Right atrium auricular region (tissue), 2 donors: Measurements from ENCODE around the gene MIX23. TPM values are rescaled to one million over a fixed set of nuclear protein-coding genes. Genes with fewer than 3 reads are reported as not detected.

Experiments
- DNase-seq: peaks from one replicate; pipeline ENCODE4 v3.0.0-alpha.2; 2019; ENCODE audit warnings: low spot score
- H3K27ac ChIP-seq, 2 donors: fragments of 200-600 bp; sonication (generic); 1 replicate in 1 of 2; 2 replicates in 1 of 2; pipeline ENCODE4 v1.5.1; 2016 to 2019
- H3K27me3 ChIP-seq, 2 donors: fragments of 200-600 bp; sonication (generic); one replicate each; pipeline versions ENCODE4 v1.5.1 to v1.6.0; 2017 to 2019
- H3K36me3 ChIP-seq: fragments of 200-600 bp; sonication (generic); one replicate; pipeline ENCODE4 v1.5.1; 2016
- H3K4me1 ChIP-seq, 2 donors: fragments of 200-600 bp; sonication (generic); one replicate each; pipeline versions ENCODE4 v1.5.1 to v1.6.0; 2017 to 2019
- H3K4me3 ChIP-seq, 2 donors: fragments of 200-600 bp; sonication (generic); 1 replicate in 1 of 2; 2 replicates in 1 of 2; pipeline ENCODE4 v1.5.1; 2017 to 2019; ENCODE audit warnings: mild to moderate bottlenecking in 1 of 2, moderate library complexity in 1 of 2
- H3K9me3 ChIP-seq, 2 donors: fragments of 200-600 bp; sonication (generic); one replicate each; pipeline ENCODE4 v1.5.1; 2019
- CTCF ChIP-seq, 2 donors: fragments of 200-600 bp; sonication (generic); IDR thresholded peaks; one replicate each; pipeline ENCODE4 v1.5.1; 2019; ENCODE audit warnings: antibody characterized with exemption in 2 of 2
- total RNA-seq, 2 donors: library from RNA; depleted of rRNA; stranded (reverse); fragments of >200 nt; gene quantifications; one replicate each; pipeline ENCODE4 v1.1.0, GENCODE V29; 2016

MIX23 gene
- total RNA-seq, 2 donors from 2014 or later, result 15.5 to 19.5 TPM

GRCh38 chr3:122392868-122393844 is 10.1 kb upstream of the MIX23 start:
- Histone ChIP-seq H3K9me3 (no peaks in the 10 kb centered on the region), H3K27ac (no peak overlapping the region)
- peak; percentile 40 to 81 for TF ChIP-seq CTCF (IDR thresholded peaks at IDR 0.05)

GRCh38 chr3:122391681-122392446 is 8.8 kb upstream of the MIX23 start:
- H3K27ac ChIP-seq, result no peak overlapping the region
- peaks cover 0 to 27% of the 10 kb centered on the region in 2 donors for H3K4me1 ChIP-seq
- no peak overlapping the region for H3K4me3 ChIP-seq
- H3K9me3 ChIP-seq, result no peaks in the 10 kb centered on the region
- no peak for TF ChIP-seq CTCF (IDR thresholded peaks at IDR 0.05)
- no peaks in the 10 kb centered on the region for H3K27me3 ChIP-seq
- no peak for DNase-seq
- H3K36me3 ChIP-seq, result no peaks in the 10 kb centered on the region

More at GRCh38 chr3:122392868-122393844, 10.1 kb upstream of the MIX23 start:
- DNase-seq, result no peak
- Histone ChIP-seq H3K4me3 (no peak overlapping the region), H3K36me3 (no peaks in the 10 kb centered on the region), H3K27me3 (no peaks in the 10 kb centered on the region), H3K4me1 (peaks cover 0 to 27% of the 10 kb centered on the region in 2 donors)

GRCh38 chr3:122390665-122391064 is 7.6 kb upstream of the MIX23 start:
- Histone ChIP-seq H3K9me3 (no peaks in the 10 kb centered on the region), H3K4me3 (no peak overlapping the region), H3K27me3 (no peaks in the 10 kb centered on the region), H3K27ac (no peak overlapping the region), H3K36me3 (no peaks in the 10 kb centered on the region), H3K4me1 (peaks cover 0 to 27% of the 10 kb centered on the region in 2 donors)
- no peak for TF ChIP-seq CTCF (IDR thresholded peaks at IDR 0.05)
- DNase-seq, result no peak

GRCh38 chr3:122389892-122390291 is 6.9 kb upstream of the MIX23 start:
- no peak for TF ChIP-seq CTCF (IDR thresholded peaks at IDR 0.05)
- Histone ChIP-seq H3K27me3 (no peaks in the 10 kb centered on the region), H3K9me3 (no peaks in the 10 kb centered on the region), H3K36me3 (no peaks in the 10 kb centered on the region), H3K4me1 (peaks cover 0 to 32% of the 10 kb centered on the region in 2 donors), H3K4me3 (no peak overlapping the region), H3K27ac (no peak overlapping the region)
- no peak for DNase-seq

GRCh38 chr3:122389197-122389596 is 6.2 kb upstream of the MIX23 start:
- Histone ChIP-seq H3K27ac (no peak overlapping the region), H3K9me3 (no peaks in the 10 kb centered on the region), H3K36me3 (no peaks in the 10 kb centered on the region), H3K27me3 (no peaks in the 10 kb centered on the region), H3K4me3 (no peak overlapping the region), H3K4me1 (peaks cover 0 to 38% of the 10 kb centered on the region in 2 donors)
- DNase-seq, result no peak
- no peak for TF ChIP-seq CTCF (IDR thresholded peaks at IDR 0.05)
